Loucy (cell line): ENCODE data around the gene AADACL4.

Source experiments
- CTCF ChIP-seq: fragments of 200-600 bp; sonication (generic); conservative IDR thresholded peaks from 2 replicates; pipeline ENCODE4 v1.5.1; 2014; ENCODE audit warnings: mild to moderate bottlenecking, antibody characterized with exemption, low read length
- EZH2phosphoT487 ChIP-seq: fragments of 200-600 bp; IDR thresholded peaks from 2 replicates; pipeline ENCODE4 v1.6.1; 2018; ENCODE audit warnings: antibody characterized with exemption, mild to moderate bottlenecking, moderate library complexity, borderline replicate concordance

- TF ChIP-seq CTCF (no peak), EZH2phosphoT487 (no peak)
These were observed 17.0 kb upstream of the AADACL4 start for GRCh38 chr1:12626888-12627287.
